Measurements from ENCODE around the gene RAB11B. TPM values are rescaled to one million over a fixed set of nuclear protein-coding genes. Genes with fewer than 3 reads are reported as not detected.

RAB11B gene
- total and polyA plus RNA-seq, 9 of the 15 experiments (the other 6 are each of a cell fraction or from before 2014, with no cell fraction given) = 0.74 to 71.0 (median 13.8) TPM

DNA sequence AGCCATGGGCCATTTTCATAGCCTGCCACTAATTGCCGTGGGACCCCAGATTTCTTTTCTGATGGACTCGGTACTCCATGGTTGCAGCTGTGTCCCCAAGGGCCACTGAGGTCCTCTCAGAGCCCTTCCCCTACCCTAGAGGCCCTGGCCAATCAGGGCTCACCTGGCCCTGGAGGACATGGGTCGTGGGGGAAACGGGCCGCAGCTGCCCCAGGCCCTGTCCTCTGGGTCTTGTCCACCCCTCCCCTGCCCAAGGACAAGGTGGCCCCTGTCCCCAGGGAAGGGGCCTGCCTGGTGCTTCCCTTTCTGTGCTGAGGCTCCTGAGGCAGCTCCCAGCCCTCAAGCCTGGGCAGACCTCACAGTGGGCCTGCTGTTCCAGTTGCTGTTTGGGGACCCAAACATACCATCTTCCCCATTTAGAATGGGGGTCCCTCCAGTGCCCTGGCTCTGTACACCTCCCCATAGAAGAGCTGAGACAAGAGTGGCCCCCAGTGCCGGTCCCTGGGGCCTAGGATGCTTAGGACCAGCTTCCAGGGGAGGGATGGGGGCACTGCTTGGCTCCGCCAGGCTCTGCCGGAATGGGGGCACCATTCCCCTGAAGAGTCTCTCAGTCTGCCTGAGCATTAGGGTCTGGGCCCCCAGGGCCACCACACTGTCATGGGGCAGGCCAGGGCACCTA lies 3.2 kb downstream of the RAB11B start:
- no peak overlapping the region for H3K27ac ChIP-seq (ENCODE audit: extremely low read depth, low read depth, low read length)
- FAIRE-seq = no peak
- H3K36me3 ChIP-seq (ENCODE audit: control insufficient read depth, insufficient read depth, low read length) = peaks cover 4% of the 10 kb centered on the region; the same call in 1 of the 3 replicates
- H3K27me3 ChIP-seq (ENCODE audit: control insufficient read depth in 2 of 2, insufficient read depth in 2 of 2, low read length in 2 of 2) = no peaks in the 10 kb centered on the region
- ChIA-PET CTCF (ENCODE audit: low intra/inter-chr PET ratio) (no interaction called here), POLR2A (interaction anchor here (0.9 to 1.3 kb wide), 3 partner anchors 11 to 39 kb away, joined by 3 to 5 read pairs (median 3); no protein-coding TSS in a partner anchor)
- H3K9ac ChIP-seq (ENCODE audit: insufficient read depth in 1 of 2, low read depth in 2 of 2, low read length in 2 of 2) = peak overlapping the region in 1 of 2 experiments; percentile 66; a peak in 2 of 4 replicates
- no peak overlapping the region for H3K4me2 ChIP-seq (ENCODE audit: insufficient read depth, low read length)
- WGBS (ENCODE audit: insufficient coverage, low coverage, missing lambda C conversion rate) = 77% methylated on average over 6 of the region's 8 CpGs
- BruUV-seq (replicated peaks) = no TSS peak
- no peaks in the 10 kb centered on the region for H3K9me3 ChIP-seq (replicated peaks; ENCODE audit: control insufficient read depth, insufficient read depth, low read depth, low read length)
- H3K4me3 ChIP-seq = no peak overlapping the region
- H3K4me1 ChIP-seq (replicated peaks in 1 of 2; ENCODE audit: control insufficient read depth in 2 of 2, insufficient read depth in 2 of 2, low read length in 2 of 2) = peaks cover 25 to 64% of the 10 kb centered on the region in 2 experiments; a peak in 4 of 5 replicates
- intact Hi-C loops (cut with micrococcal nuclease) (no loop called here), in situ Hi-C loops (cut with MboI) (no loop called here)
- peaks cover 65% of the 10 kb centered on the region for H3K79me2 ChIP-seq (ENCODE audit: control insufficient read depth, insufficient read depth, low read length)
- TF ChIP-seq ZKSCAN1 (IDR thresholded peaks at IDR 0.05; ENCODE audit: low read depth, low read length) (no peak), TRIM24 (IDR thresholded peaks at IDR 0.05) (no peak), MYC (IDR thresholded peaks at IDR 0.05; ENCODE audit: low read depth, low read length) (no peak), MYC (CRISPR knock-in tag; IDR thresholded peaks at IDR 0.05; ENCODE audit: borderline replicate concordance, low read depth) (no peak), ZNF699 (CRISPR knock-in tag; IDR thresholded peaks at IDR 0.05; ENCODE audit: insufficient replicate concordance) (no peak), L3MBTL2 (IDR thresholded peaks at IDR 0.05) (no peak), ZNF408 (CRISPR knock-in tag; IDR thresholded peaks at IDR 0.05; ENCODE audit: low read depth) (no peak), ETV6 (IDR thresholded peaks at IDR 0.05; ENCODE audit: borderline replicate concordance in 1 of 2, low read depth in 2 of 2, low read length in 1 of 2) (no peak), ETV6 (CRISPR knock-in tag; IDR thresholded peaks at IDR 0.05; ENCODE audit: borderline replicate concordance) (no peak), ZNF780A (CRISPR knock-in tag; IDR thresholded peaks at IDR 0.05) (no peak), CBX1 (IDR thresholded peaks at IDR 0.05; ENCODE audit: low read depth) (no peak), ZNF282 (CRISPR knock-in tag; IDR thresholded peaks at IDR 0.05) (no peak)
- TF ChIP-seq, protein P1, sequence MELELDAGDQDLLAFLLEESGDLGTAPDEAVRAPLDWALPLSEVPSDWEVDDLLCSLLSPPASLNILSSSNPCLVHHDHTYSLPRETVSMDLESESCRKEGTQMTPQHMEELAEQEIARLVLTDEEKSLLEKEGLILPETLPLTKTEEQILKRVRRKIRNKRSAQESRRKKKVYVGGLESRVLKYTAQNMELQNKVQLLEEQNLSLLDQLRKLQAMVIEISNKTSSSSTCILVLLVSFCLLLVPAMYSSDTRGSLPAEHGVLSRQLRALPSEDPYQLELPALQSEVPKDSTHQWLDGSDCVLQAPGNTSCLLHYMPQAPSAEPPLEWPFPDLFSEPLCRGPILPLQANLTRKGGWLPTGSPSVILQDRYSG (tag; conservative IDR thresholded peaks at IDR 0.05; ENCODE audit: low read depth) = no peak
- H2AFZ ChIP-seq (ENCODE audit: low read depth, low read length) = no peak overlapping the region
- peaks cover 47% of the 10 kb centered on the region for H4K20me1 ChIP-seq (replicated peaks; ENCODE audit: control insufficient read depth, insufficient read depth, low read length)
- ATAC-seq = no peak
- H3K9me1 ChIP-seq (ENCODE audit: control insufficient read depth, insufficient read depth, low read length) = peaks cover 6% of the 10 kb centered on the region
- no peak for DNase-seq (ENCODE audit: extremely low read depth in 1 of 4, low spot score in 3 of 4)

Measured in K562 (cell line).